Hematopoietic multipotent progenitor cell treated with erythropoietin and hydrocortisone succinate and interleukin-3 and kit ligand, for 15 days (in vitro differentiated cells): ENCODE results near the gene SBK1.
"Not testable (repeated sequence)": the region's sequence is repeated elsewhere in the genome, so short reads cannot be mapped to it uniquely, and the experiment has no call there.

Experiments
- DNase-seq: peaks from one replicate; pipeline ENCODE4 v3.0.0-alpha.2; 2015; ENCODE audit warnings: low spot score

Gene SBK1

GRCh38 chr16:28308794-28309584 is 16.7 kb downstream of the SBK1 start:
- no peak for DNase-seq

GRCh38 chr16:28309811-28310311 is 17.5 kb downstream of the SBK1 start:
- no peak for DNase-seq

GRCh38 chr16:28310796-28311195 is 18.5 kb downstream of the SBK1 start:
- DNase-seq: no peak

GRCh38 chr16:28311413-28311812 is 19.1 kb downstream of the SBK1 start:
- DNase-seq: no peak

- DNase-seq: no peak
Measured at GRCh38 chr16:28311913-28312312, 19.6 kb downstream of the SBK1 start.

GRCh38 chr16:28312327-28312726 is 20.0 kb downstream of the SBK1 start:
- no peak for DNase-seq

GRCh38 chr16:28313587-28313986 is 21.3 kb downstream of the SBK1 start:
- no peak for DNase-seq

GRCh38 chr16:28316054-28316453 is 23.7 kb downstream of the SBK1 start:
- DNase-seq: no peak

GRCh38 chr16:28317040-28317880 is 24.9 kb downstream of the SBK1 start:
- peak; percentile 47 for DNase-seq

- no peak for DNase-seq
Measured at GRCh38 chr16:28318042-28318744, 25.9 kb downstream of the SBK1 start.

- DNase-seq: no peak
Measured at GRCh38 chr16:28319476-28320022, 27.2 kb downstream of the SBK1 start.

GRCh38 chr16:28320023-28320561 is 27.8 kb downstream of the SBK1 start:
- DNase-seq: no peak

GRCh38 chr16:28320741-28321140 is 28.4 kb downstream of the SBK1 start:
- DNase-seq: no peak

GRCh38 chr16:28321700-28322411 is 29.5 kb downstream of the SBK1 start:
- no peak for DNase-seq

GRCh38 chr16:28324235-28324886 is 32.0 kb downstream of the SBK1 start:
- no peak for DNase-seq

GRCh38 chr16:28324887-28325279 is 32.6 kb downstream of the SBK1 start:
- DNase-seq: no peak

GRCh38 chr16:28326881-28327610 is 34.7 kb downstream of the SBK1 start:
- DNase-seq: peak; percentile 21

GRCh38 chr16:28330232-28330631 is 37.9 kb downstream of the SBK1 start:
- not testable (repeated sequence) for DNase-seq

- DNase-seq: not testable (repeated sequence)
Measured at GRCh38 chr16:28330981-28331380, 38.7 kb downstream of the SBK1 start.

- not testable (repeated sequence) for DNase-seq
Measured at GRCh38 chr16:28332632-28333031, 40.3 kb downstream of the SBK1 start.
